Karpas-422 (cell line): ENCODE data around the gene ZC3H14. TPM values are rescaled to one million over a fixed set of nuclear protein-coding genes. Genes with fewer than 3 reads are reported as not detected.

Experiments
- DNase-seq: peaks from one replicate; pipeline ENCODE4 v3.0.0-alpha.2; 2015
- H2AFZ ChIP-seq: fragments of 200-600 bp; sonication (generic); 2 replicates; pipeline ENCODE4 v1.6.1; 2014; ENCODE audit warnings: antibody characterized with exemption, low read length, mixed read lengths
- H3K27ac ChIP-seq: fragments of 200-600 bp; sonication (generic); 2 replicates; pipeline ENCODE4 v1.5.1; 2014; ENCODE audit warnings: mild to moderate bottlenecking, low read length, moderate library complexity
- H3K27me3 ChIP-seq: fragments of 200-600 bp; sonication (generic); 2 replicates; pipeline ENCODE4 v1.6.1; 2014; ENCODE audit warnings: low read length, mixed read lengths
- H3K36me3 ChIP-seq: fragments of 200-600 bp; sonication (generic); 2 replicates; pipeline ENCODE4 v1.6.1; 2014; ENCODE audit warnings: low read length, mixed read lengths; ENCODE audit not compliant: insufficient read depth
- H3K4me1 ChIP-seq: fragments of 200-600 bp; sonication (generic); 2 replicates; pipeline ENCODE4 v1.6.1; 2014; ENCODE audit warnings: mild to moderate bottlenecking, low read length, mixed read lengths
- H3K4me2 ChIP-seq: fragments of 200-600 bp; sonication (generic); 2 replicates; pipeline ENCODE4 v1.6.1; 2014; ENCODE audit warnings: low read length, low read depth, mild to moderate bottlenecking; ENCODE audit not compliant: poor library complexity, severe bottlenecking
- H3K4me3 ChIP-seq: fragments of 200-600 bp; sonication (generic); 2 replicates; pipeline ENCODE4 v1.5.1; 2014; ENCODE audit warnings: mild to moderate bottlenecking, antibody characterized with exemption, low read length, mixed read lengths
- H3K79me2 ChIP-seq: fragments of 200-600 bp; sonication (generic); 2 replicates; pipeline ENCODE4 v1.6.1; 2014; ENCODE audit warnings: mild to moderate bottlenecking, low read length, mixed read lengths
- H3K9ac ChIP-seq: fragments of 200-600 bp; sonication (generic); 2 replicates; pipeline ENCODE4 v1.6.0; 2014; ENCODE audit warnings: low read length
- H3K9me2 ChIP-seq: fragments of 200-600 bp; sonication (generic), shearing (Covaris generic); replicated peaks from 2 replicates; pipeline ENCODE4 v1.6.0; 2014; ENCODE audit warnings: mild to moderate bottlenecking, low read length, moderate library complexity; ENCODE audit not compliant: insufficient read depth
- H3K9me3 ChIP-seq: fragments of 300-700, 200-600 bp; sonication (generic); 2 replicates; pipeline ENCODE4 v1.6.1; 2014; ENCODE audit warnings: low read length, mixed read lengths
- H4K20me1 ChIP-seq: fragments of 200-600 bp; sonication (generic); 2 replicates; pipeline ENCODE4 v1.6.1; 2014; ENCODE audit warnings: mild to moderate bottlenecking, antibody characterized with exemption, low read length, low read depth; ENCODE audit not compliant: insufficient read depth
- total RNA-seq: library from RNA; depleted of rRNA; stranded (reverse); fragments of >200 nt; shearing (Covaris generic); gene quantifications from 2 replicates; pipeline ENCODE4 v1.2.3, GENCODE V29; 2014; ENCODE audit warnings: low replicate concordance

ZC3H14 gene
- total RNA-seq, 1 experiment from 2014 or later = 91.1 TPM

DNA sequence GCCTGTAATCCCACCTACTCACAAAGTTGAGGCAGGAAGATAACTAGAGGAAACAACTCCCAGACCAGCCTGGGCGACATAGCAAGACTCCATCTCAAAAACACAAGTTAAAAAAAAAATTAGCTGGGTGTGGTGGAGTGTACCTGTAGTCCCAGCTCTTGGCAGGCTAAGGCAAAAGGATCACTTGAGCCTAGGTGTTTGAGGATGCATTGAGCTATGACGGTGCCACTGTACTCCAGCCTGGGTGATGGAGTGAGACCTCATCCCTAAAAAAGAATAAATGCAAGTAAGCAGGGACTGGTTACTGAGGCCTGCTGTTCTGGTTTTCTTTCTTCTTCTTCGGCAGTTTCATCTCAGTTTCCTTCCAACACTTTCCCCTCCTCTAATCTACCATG, 15.5 kb upstream of the ZC3H14 start:
- Histone ChIP-seq H3K4me1 (no peaks in the 10 kb centered on the region), H4K20me1 (no peaks in the 10 kb centered on the region), H2AFZ (no peak overlapping the region), H3K9me2 (no peaks in the 10 kb centered on the region), H3K79me2 (no peaks in the 10 kb centered on the region), H3K9me3 (no peaks in the 10 kb centered on the region), H3K27ac (no peak overlapping the region), H3K4me3 (no peak overlapping the region), H3K36me3 (no peaks in the 10 kb centered on the region), H3K9ac (no peak overlapping the region), H3K27me3 (no peaks in the 10 kb centered on the region), H3K4me2 (no peak overlapping the region)
- no peak for DNase-seq

DNA sequence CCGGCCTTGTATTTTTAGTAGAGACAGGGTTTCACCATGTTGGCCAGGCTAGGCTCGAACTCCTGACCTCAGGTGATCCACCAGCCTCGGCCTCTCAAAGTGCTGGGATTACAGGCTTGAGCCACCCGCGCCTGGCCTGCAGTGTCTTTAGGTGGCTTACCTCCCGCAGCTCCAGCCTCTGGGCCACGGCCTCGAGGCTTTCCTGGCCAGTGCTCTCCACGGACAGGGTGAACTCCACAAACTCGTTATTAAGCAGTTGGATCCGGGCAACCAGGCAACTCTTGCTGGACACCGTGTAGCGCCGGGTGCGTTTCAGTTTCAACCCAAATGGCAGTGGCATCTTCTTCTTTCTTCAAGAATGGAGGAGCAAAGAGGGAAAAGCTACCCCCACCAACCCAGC, 12.8 kb upstream of the ZC3H14 start:
- no peaks in the 10 kb centered on the region for H3K27me3 ChIP-seq
- no peaks in the 10 kb centered on the region for H3K9me2 ChIP-seq
- peaks cover 8% of the 10 kb centered on the region for H3K4me1 ChIP-seq
- no peak overlapping the region for H3K4me2 ChIP-seq
- H3K27ac ChIP-seq = no peak overlapping the region
- no peak for DNase-seq
- H3K9ac ChIP-seq = no peak overlapping the region
- H2AFZ ChIP-seq = no peak overlapping the region
- no peaks in the 10 kb centered on the region for H3K79me2 ChIP-seq
- H4K20me1 ChIP-seq = no peaks in the 10 kb centered on the region
- H3K36me3 ChIP-seq = no peaks in the 10 kb centered on the region
- H3K4me3 ChIP-seq = no peak overlapping the region
- H3K9me3 ChIP-seq = no peaks in the 10 kb centered on the region

DNA sequence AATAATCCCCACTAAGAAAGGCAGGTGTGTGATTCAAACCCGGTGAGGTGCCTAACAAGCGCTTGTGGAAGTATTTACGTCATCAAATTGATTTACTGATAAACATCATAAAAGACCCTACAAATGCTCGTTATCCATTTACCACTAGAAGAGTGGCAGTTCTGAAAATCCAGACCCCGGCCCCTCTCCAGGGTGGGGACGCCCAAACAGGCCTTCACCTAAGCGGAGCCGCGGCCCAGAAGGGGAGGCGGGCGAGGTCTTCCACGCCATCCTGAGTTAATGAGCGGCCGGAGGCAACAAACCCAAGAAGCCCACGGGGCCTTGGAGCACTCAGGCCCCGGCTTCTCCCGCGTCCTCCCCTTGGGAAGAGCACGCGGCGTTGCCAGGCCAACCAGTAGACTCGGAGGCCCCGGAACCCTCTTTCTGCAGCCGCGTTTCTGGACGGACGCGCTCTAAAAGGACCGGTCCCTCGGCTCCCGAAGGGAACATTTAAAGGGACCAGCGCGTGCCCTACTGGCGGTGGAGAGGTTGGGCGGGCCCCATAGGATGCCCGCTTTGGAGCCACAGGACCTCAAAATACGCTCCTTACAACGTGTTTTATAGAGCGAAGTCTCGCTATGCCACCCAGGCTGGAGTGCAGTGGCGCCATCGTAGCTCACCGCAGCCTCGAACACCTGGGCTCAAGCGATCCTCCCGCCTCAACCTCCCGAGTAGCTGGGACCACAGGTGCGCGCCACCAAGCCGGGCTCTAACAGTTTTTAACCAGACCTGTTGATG, 11.6 kb upstream of the ZC3H14 start:
- H3K79me2 ChIP-seq = no peaks in the 10 kb centered on the region
- H3K9me3 ChIP-seq = no peaks in the 10 kb centered on the region
- H3K4me3 ChIP-seq = no peak overlapping the region
- H3K27ac ChIP-seq = no peak overlapping the region
- peaks cover 10% of the 10 kb centered on the region for H3K4me1 ChIP-seq
- no peak overlapping the region for H3K9ac ChIP-seq
- H3K4me2 ChIP-seq = no peak overlapping the region
- H4K20me1 ChIP-seq = no peaks in the 10 kb centered on the region
- H3K27me3 ChIP-seq = no peaks in the 10 kb centered on the region
- DNase-seq = no peak
- H3K36me3 ChIP-seq = no peaks in the 10 kb centered on the region
- H3K9me2 ChIP-seq = no peaks in the 10 kb centered on the region
- no peak overlapping the region for H2AFZ ChIP-seq

DNA sequence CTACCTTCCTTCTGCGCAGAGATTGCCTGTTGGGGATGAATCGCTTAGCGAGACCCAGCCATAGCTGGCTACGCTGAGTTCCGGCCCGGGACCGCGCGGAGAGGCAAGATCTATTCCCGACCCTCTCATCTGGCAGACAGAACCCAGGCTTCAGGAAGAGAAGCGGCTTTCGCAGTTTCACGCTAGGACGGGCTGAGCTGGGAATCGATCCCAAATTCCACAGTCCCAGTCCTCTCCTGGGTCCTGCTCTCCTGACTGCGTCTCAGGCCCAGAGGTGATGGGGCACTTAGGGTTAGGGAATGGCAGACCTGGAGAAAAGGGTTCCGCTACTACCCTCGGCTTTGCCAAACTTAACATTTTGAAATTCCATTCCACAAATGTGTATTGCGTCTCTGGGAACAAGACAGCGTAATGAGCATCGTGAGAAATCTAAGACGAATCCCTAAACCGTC, 10.8 kb upstream of the ZC3H14 start:
- Histone ChIP-seq H3K9ac (no peak overlapping the region), H2AFZ (no peak overlapping the region), H3K79me2 (no peaks in the 10 kb centered on the region), H3K9me2 (no peaks in the 10 kb centered on the region), H4K20me1 (no peaks in the 10 kb centered on the region), H3K4me1 (peaks cover 10% of the 10 kb centered on the region), H3K36me3 (no peaks in the 10 kb centered on the region), H3K4me2 (no peak overlapping the region), H3K27ac (no peak overlapping the region), H3K9me3 (no peaks in the 10 kb centered on the region), H3K4me3 (no peak overlapping the region), H3K27me3 (no peaks in the 10 kb centered on the region)
- DNase-seq = no peak

DNA sequence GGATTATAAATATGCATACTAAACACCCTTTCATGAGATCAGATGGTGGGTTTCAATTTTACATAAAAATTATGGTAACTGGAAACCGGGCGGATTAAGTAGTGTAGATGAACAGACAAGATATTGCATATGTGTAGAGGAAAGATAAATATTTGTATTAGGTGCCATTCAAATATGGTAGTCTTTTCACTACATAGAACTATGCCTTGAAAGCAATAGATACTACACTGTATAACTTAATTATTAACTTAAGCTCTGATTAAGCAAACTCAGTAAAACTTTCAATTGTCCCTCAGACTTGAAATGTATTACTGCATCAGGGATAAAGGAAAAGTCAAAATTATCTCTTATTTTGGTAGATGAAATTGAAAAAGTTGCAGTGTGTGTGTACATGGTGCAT, 10.0 kb upstream of the ZC3H14 start:
- no peak overlapping the region for H2AFZ ChIP-seq

DNA sequence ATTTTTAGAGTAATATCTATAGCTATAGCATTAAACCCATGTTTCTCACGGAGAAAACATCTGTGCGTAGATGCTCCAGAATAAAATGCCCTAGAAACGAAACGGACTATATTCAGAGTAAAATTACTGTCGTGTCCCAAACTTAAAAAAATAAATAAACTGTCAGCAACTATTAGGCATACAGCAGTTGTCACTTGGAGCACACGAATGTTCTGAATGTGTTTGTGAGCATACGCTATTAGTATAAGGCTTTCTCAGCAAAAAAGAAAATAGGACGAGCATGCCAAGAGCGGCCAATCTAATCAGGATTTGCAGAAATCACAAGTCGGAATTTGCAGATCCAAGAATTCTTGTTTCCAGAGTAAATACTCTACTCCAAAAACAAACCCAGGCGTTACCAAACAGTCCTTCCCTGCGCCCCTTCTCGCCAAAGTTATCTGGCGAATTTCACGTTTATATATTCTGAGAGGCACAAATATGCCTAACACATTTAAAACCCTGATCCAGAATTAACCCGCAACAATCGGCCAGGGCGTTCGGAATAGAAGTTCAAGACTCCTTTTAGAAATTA, 8.9 kb upstream of the ZC3H14 start:
- Histone ChIP-seq H3K4me3 (peak overlapping the region; percentile 67), H3K36me3 (no peaks in the 10 kb centered on the region), H3K4me2 (peak overlapping the region; percentile 80), H3K27me3 (no peaks in the 10 kb centered on the region), H2AFZ (peak overlapping the region; percentile 66; the same call in 1 of the 2 replicates), H3K27ac (no peak overlapping the region), H4K20me1 (no peaks in the 10 kb centered on the region), H3K9me2 (no peaks in the 10 kb centered on the region), H3K4me1 (peaks cover 10% of the 10 kb centered on the region), H3K9me3 (no peaks in the 10 kb centered on the region), H3K9ac (peak overlapping the region; percentile 32; the same call in 1 of the 2 replicates), H3K79me2 (no peaks in the 10 kb centered on the region)
- no peak for DNase-seq

More for the DNA sequence above, 10.0 kb upstream of the ZC3H14 start:
- Histone ChIP-seq H3K9me2 (no peaks in the 10 kb centered on the region), H3K9ac (no peak overlapping the region), H3K27ac (no peak overlapping the region), H3K36me3 (no peaks in the 10 kb centered on the region), H3K79me2 (no peaks in the 10 kb centered on the region), H3K4me3 (no peak overlapping the region), H3K27me3 (no peaks in the 10 kb centered on the region), H3K4me1 (peaks cover 10% of the 10 kb centered on the region), H3K4me2 (no peak overlapping the region), H3K9me3 (no peaks in the 10 kb centered on the region), H4K20me1 (no peaks in the 10 kb centered on the region)
- no peak for DNase-seq

DNA sequence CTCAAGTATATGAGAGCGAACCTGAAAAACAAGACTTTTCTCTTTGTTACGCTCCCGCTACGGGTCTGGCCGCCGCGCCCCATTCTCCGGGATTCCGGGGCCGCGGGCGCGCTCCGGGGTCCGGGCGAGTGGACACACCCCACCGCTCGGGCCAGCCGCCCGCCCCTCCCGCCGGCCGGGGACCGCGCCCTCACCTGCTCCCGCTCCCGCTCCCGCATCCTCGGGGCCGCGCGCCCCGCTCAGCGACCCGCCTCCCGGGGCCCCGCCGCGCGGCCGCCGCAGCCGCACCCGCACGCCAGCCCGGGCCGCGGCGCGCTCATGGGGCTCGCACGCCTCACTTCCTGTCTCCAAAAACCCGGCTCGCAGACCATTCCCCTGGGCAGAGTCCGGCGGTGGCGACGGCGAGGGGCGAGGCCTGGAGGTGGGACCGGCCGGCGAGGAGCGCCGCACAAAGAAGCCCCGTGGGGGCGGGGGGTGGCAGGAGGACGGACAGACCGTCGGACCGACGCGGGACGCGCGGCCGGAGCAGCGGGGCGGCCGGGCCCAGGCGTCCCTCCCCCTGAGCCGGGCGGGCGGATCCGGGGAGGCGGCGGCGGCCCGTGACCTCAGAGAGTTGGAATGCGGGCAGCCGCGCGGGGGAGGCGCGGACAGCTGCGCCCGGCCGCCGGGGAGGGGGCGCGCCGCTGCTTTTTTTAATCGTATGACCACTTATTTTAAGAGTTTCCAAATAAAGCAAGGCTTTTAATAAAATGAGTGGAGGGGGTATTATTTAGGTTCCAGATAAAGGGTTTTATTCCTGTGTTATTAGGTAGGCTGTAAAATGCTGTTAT, 8.2 kb upstream of the ZC3H14 start, which contains the start of gene PTPN21:
Gene PTPN21, minus strand, starts transcription at position 551 of the 830 bp plus-strand sequence. CDS start 4,590 bp downstream, outside the sequence.
- Histone ChIP-seq H3K4me3 (peak within 1 kb of the TSS; percentile 67), H3K36me3 (no peaks in the 10 kb centered on the region), H3K9me2 (no peaks in the 10 kb centered on the region), H3K9ac (peak within 1 kb of the TSS; percentile 64), H3K4me2 (peak within 1 kb of the TSS; percentile 80), H3K9me3 (no peaks in the 10 kb centered on the region), H3K27me3 (no peaks in the 10 kb centered on the region), H3K4me1 (peaks cover 10% of the 10 kb centered on the region), H4K20me1 (no peaks in the 10 kb centered on the region), H2AFZ (peak within 1 kb of the TSS; percentile 92; the same call in 1 of the 2 replicates), H3K27ac (no peak within 1 kb of the TSS), H3K79me2 (no peaks in the 10 kb centered on the region)
- DNase-seq = peak; percentile 55

DNA sequence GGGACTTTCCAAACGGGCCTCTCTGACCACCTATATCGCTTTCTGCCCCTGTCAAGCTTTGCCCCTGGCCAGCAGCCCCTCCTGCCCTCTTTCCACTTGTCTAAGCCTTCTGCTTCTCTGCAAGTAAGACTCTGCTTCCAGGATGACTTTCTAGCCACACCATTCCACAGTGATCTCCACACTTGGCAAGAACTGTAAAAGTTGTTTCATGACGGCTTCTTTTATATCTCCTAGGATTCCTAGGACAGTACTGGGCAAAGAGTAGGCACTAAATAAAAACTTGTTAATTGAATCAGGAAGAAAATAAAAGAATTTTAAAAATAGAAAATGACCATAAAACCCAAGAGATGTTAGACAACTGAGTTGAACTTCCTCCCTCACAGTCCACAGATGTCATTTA, 6.3 kb upstream of the ZC3H14 start:
- no peak overlapping the region for H3K4me3 ChIP-seq
- H3K79me2 ChIP-seq = no peaks in the 10 kb centered on the region
- no peaks in the 10 kb centered on the region for H3K9me2 ChIP-seq
- no peak overlapping the region for H2AFZ ChIP-seq
- no peaks in the 10 kb centered on the region for H3K27me3 ChIP-seq
- no peak overlapping the region for H3K4me2 ChIP-seq
- no peaks in the 10 kb centered on the region for H3K36me3 ChIP-seq
- no peak for DNase-seq
- no peaks in the 10 kb centered on the region for H4K20me1 ChIP-seq
- no peak overlapping the region for H3K27ac ChIP-seq
- no peaks in the 10 kb centered on the region for H3K9me3 ChIP-seq
- H3K4me1 ChIP-seq = peaks cover 10% of the 10 kb centered on the region
- no peak overlapping the region for H3K9ac ChIP-seq
